GM20000 (cell line): ENCODE data around the gene CCDC85C.
A peak's percentile ranks its signal among the peaks of the same experiment; 100 is the strongest.

Source experiments
- DNase-seq: peaks from one replicate; pipeline ENCODE4 v3.0.0; 2012; ENCODE audit warnings: low spot score
- CTCF ChIP-seq: IDR thresholded peaks from 2 replicates; pipeline ENCODE4 v1.5.1; 2012; ENCODE audit warnings: mild to moderate bottlenecking, control low read depth; ENCODE audit errors: extremely low read depth, missing control alignments

Gene CCDC85C

DNA sequence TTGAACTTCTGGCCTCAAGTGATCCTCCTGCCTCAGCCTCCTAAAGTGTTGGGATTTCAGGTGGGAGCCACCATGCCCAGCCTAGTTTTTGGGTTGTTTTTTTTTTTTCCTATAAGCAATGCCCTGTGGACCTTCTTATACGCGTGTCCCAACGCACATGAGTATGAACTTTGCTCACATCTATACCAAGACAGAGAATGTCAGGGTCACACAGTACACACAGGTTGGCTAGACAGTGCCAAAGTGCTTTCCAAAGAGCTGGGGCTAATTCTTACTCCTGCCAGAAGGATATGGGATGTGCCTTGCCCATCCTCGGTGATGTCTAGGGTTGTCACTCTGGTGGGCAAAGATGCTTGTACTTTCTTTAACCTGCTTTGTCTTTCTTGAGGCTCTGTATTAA lies 7.6 kb upstream of the CCDC85C start:
- TF ChIP-seq CTCF, result no peak
- no peak for DNase-seq

DNA sequence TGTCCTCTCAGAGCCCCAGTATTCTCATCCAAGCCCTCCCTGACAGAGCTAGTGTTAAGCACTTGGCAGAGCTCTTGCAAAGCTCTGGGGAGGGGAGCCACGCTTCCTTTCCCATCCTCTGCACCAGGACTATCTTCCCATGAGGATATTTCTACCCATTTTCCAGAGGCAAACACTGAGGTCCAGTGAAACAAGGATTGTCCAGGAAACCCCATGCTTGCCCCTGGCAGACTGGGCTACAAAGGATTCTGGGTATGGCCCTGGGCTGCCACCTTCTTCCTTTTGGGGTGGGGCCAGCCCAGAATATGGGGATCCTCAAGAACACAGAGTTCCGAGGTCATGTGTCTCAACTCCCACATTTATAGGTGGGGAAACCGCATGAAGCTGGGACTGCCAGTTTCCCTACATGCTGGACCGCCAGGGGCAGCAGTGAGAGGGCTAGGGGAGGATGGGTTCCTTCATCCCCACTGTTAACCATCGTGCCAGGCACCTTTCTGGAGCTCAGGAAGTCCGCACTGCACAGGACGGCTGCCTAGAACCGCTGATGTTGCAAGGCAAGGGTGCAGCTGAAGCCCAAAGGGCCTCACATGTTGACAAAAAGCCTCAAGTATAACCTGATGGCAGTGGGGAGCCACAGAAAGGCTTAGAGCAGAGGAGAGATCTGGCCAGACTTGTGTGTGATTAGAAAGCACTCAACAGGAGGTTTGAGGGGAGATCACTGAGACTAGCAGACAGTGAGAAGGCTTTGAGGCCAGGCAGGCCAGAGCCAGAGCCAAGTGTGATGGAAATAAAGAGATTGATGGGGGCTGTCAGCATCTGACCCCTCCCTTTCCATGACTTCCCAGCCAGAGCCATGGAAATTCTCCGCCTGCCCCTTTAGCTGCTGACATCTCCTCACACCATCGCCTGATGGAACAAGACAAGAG lies 5.5 kb upstream of the CCDC85C start:
- no peak for DNase-seq
- peak; percentile 32 for TF ChIP-seq CTCF

- no peak for DNase-seq
These were observed 4.6 kb upstream of the CCDC85C start for GRCh38 chr14:99608591-99608990.

DNA sequence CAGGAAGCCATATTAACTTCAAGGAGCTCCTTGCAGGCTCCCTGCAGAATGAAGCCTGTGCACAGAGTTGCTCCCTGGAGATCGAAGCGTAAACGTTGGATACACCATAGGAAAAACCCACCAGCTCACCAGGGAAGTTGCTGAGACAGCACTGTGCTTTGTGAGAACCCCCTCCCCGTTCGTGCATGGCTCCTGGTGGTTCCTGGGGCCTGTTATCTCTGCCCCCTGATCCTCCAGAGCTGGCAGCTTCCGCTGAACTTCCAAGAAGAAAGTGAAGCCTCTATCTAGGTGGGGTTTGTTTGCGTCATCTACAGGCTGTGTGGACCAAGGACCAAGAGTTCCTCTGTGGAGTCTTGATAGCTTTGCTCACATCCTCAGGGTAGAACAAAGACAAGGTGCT lies 2.4 kb upstream of the CCDC85C start:
- DNase-seq, result no peak
- no peak for TF ChIP-seq CTCF

More at GRCh38 chr14:99608591-99608990, 4.6 kb upstream of the CCDC85C start:
- TF ChIP-seq CTCF, result no peak

- TF ChIP-seq CTCF, result no peak
- DNase-seq, result peak; percentile 83
These were observed 1.4 kb upstream of the CCDC85C start for GRCh38 chr14:99605299-99605961.

GRCh38 chr14:99604766-99605298 lies 825 bp upstream of the CCDC85C start:
- peak; percentile 58 for DNase-seq
- no peak for TF ChIP-seq CTCF

- DNase-seq, result peak; percentile 99
- no peak for TF ChIP-seq CTCF
These were observed 315 bp upstream of the CCDC85C start for GRCh38 chr14:99604278-99604765.
